NCI-H2081 (cell line): ENCODE results near the gene TEX44.

Source experiments
- DNase-seq, 2 experiments: peaks; one replicate each; lab custom pipeline; 2025; lab: John Stamatoyannopoulos, UW

The TEX44 gene

GRCh38 chr2:231633241-231633976 lies 40.7 kb downstream of the TEX44 start:
- DNase-seq = no peak

GRCh38 chr2:231634412-231634811 lies 41.7 kb downstream of the TEX44 start:
- no peak for DNase-seq

- no peak for DNase-seq
These were observed 42.5 kb downstream of the TEX44 start for GRCh38 chr2:231634951-231635875.

GRCh38 chr2:231640241-231640640 lies 47.6 kb downstream of the TEX44 start:
- no peak for DNase-seq

GRCh38 chr2:231640641-231641111 lies 48.0 kb downstream of the TEX44 start:
- no peak for DNase-seq

- DNase-seq = no peak
These were observed 50.2 kb downstream of the TEX44 start for GRCh38 chr2:231642631-231643494.

- DNase-seq = no peak
These were observed 50.8 kb downstream of the TEX44 start for GRCh38 chr2:231643495-231643888.
